ENCODE measurements around the gene TMEM123.

Gene TMEM123

GRCh38 chr11:102396708-102397563, 55.6 kb downstream of the TMEM123 start:
- no peak overlapping the region for H3K9ac ChIP-seq (ENCODE audit: low read depth, low read length)
- no peaks in the 10 kb centered on the region for H3K36me3 ChIP-seq (ENCODE audit: insufficient read depth, low read length)
- no peaks in the 10 kb centered on the region for H3K4me1 ChIP-seq (ENCODE audit: insufficient read depth, low read length)
- no peaks in the 10 kb centered on the region for H3K9me3 ChIP-seq (ENCODE audit: control insufficient read depth, insufficient read depth, low read length)

- no peaks in the 10 kb centered on the region for H3K36me3 ChIP-seq (ENCODE audit: insufficient read depth, low read length)
- no peak overlapping the region for H3K9ac ChIP-seq (ENCODE audit: low read depth, low read length)
- no peaks in the 10 kb centered on the region for H3K9me3 ChIP-seq (ENCODE audit: control insufficient read depth, insufficient read depth, low read length)
- no peaks in the 10 kb centered on the region for H3K4me1 ChIP-seq (ENCODE audit: insufficient read depth, low read length)
These were observed 56.7 kb downstream of the TMEM123 start for GRCh38 chr11:102395720-102396393.

- no peaks in the 10 kb centered on the region for H3K4me1 ChIP-seq (ENCODE audit: insufficient read depth, low read length)
- no peaks in the 10 kb centered on the region for H3K36me3 ChIP-seq (ENCODE audit: insufficient read depth, low read length)
- no peaks in the 10 kb centered on the region for H3K9me3 ChIP-seq (ENCODE audit: control insufficient read depth, insufficient read depth, low read length)
- no peak overlapping the region for H3K9ac ChIP-seq (ENCODE audit: low read depth, low read length)
These were observed 59.3 kb downstream of the TMEM123 start for GRCh38 chr11:102393272-102393730.

- Histone ChIP-seq H3K36me3 (ENCODE audit: insufficient read depth, low read length) (peaks cover 4% of the 10 kb centered on the region; the same call in 1 of the 2 replicates), H3K4me1 (ENCODE audit: insufficient read depth, low read length) (no peaks in the 10 kb centered on the region)
These were observed 60.9 kb downstream of the TMEM123 start for GRCh38 chr11:102391549-102392237.

GRCh38 chr11:102390667-102391465, 61.7 kb downstream of the TMEM123 start:
- H3K9me3 ChIP-seq (ENCODE audit: control insufficient read depth, insufficient read depth, low read length): no peaks in the 10 kb centered on the region
- H3K9ac ChIP-seq (ENCODE audit: low read depth, low read length): no peak overlapping the region
- peaks cover 4% of the 10 kb centered on the region; the same call in 1 of the 2 replicates for H3K36me3 ChIP-seq (ENCODE audit: insufficient read depth, low read length)
- H3K4me1 ChIP-seq (ENCODE audit: insufficient read depth, low read length): no peaks in the 10 kb centered on the region

More at GRCh38 chr11:102391549-102392237, 60.9 kb downstream of the TMEM123 start:
- no peaks in the 10 kb centered on the region for H3K9me3 ChIP-seq (ENCODE audit: control insufficient read depth, insufficient read depth, low read length)
- no peak overlapping the region for H3K9ac ChIP-seq (ENCODE audit: low read depth, low read length)

- H3K36me3 ChIP-seq (ENCODE audit: insufficient read depth, low read length): peaks cover 4% of the 10 kb centered on the region; the same call in 1 of the 2 replicates
These were observed 63.3 kb downstream of the TMEM123 start for GRCh38 chr11:102389253-102389652.

GRCh38 chr11:102387043-102387781, 65.4 kb downstream of the TMEM123 start:
- Histone ChIP-seq H3K36me3 (ENCODE audit: insufficient read depth, low read length) (peaks cover 4% of the 10 kb centered on the region; the same call in 1 of the 2 replicates), H3K9ac (ENCODE audit: low read depth, low read length) (no peak overlapping the region), H3K4me1 (ENCODE audit: insufficient read depth, low read length) (no peaks in the 10 kb centered on the region), H3K9me3 (ENCODE audit: control insufficient read depth, insufficient read depth, low read length) (no peaks in the 10 kb centered on the region)

More at GRCh38 chr11:102389253-102389652, 63.3 kb downstream of the TMEM123 start:
- no peak overlapping the region for H3K9ac ChIP-seq (ENCODE audit: low read depth, low read length)
- no peaks in the 10 kb centered on the region for H3K9me3 ChIP-seq (ENCODE audit: control insufficient read depth, insufficient read depth, low read length)
- no peaks in the 10 kb centered on the region for H3K4me1 ChIP-seq (ENCODE audit: insufficient read depth, low read length)

GRCh38 chr11:102386136-102386734, 66.3 kb downstream of the TMEM123 start:
- H3K9me3 ChIP-seq (ENCODE audit: control insufficient read depth, insufficient read depth, low read length): no peaks in the 10 kb centered on the region
- peaks cover 4% of the 10 kb centered on the region; the same call in 1 of the 2 replicates for H3K36me3 ChIP-seq (ENCODE audit: insufficient read depth, low read length)

GRCh38 chr11:102385085-102386007, 67.2 kb downstream of the TMEM123 start:
- H3K9ac ChIP-seq (ENCODE audit: low read depth, low read length): no peak overlapping the region
- no peaks in the 10 kb centered on the region for H3K4me1 ChIP-seq (ENCODE audit: insufficient read depth, low read length)
- H3K36me3 ChIP-seq (ENCODE audit: insufficient read depth, low read length): peaks cover 4% of the 10 kb centered on the region
- H3K9me3 ChIP-seq (ENCODE audit: control insufficient read depth, insufficient read depth, low read length): no peaks in the 10 kb centered on the region

More at GRCh38 chr11:102386136-102386734, 66.3 kb downstream of the TMEM123 start:
- no peaks in the 10 kb centered on the region for H3K4me1 ChIP-seq (ENCODE audit: insufficient read depth, low read length)
- H3K9ac ChIP-seq (ENCODE audit: low read depth, low read length): no peak overlapping the region

- no peaks in the 10 kb centered on the region for H3K9me3 ChIP-seq (ENCODE audit: control insufficient read depth, insufficient read depth, low read length)
- no peak overlapping the region for H3K9ac ChIP-seq (ENCODE audit: low read depth, low read length)
- H3K36me3 ChIP-seq (ENCODE audit: insufficient read depth, low read length): peaks cover 4% of the 10 kb centered on the region
- no peaks in the 10 kb centered on the region for H3K4me1 ChIP-seq (ENCODE audit: insufficient read depth, low read length)
These were observed 68.0 kb downstream of the TMEM123 start for GRCh38 chr11:102384419-102385079.

- Histone ChIP-seq H3K9ac (ENCODE audit: low read depth, low read length) (no peak overlapping the region), H3K9me3 (ENCODE audit: control insufficient read depth, insufficient read depth, low read length) (no peaks in the 10 kb centered on the region), H3K36me3 (ENCODE audit: insufficient read depth, low read length) (peaks cover 4% of the 10 kb centered on the region), H3K4me1 (ENCODE audit: insufficient read depth, low read length) (no peaks in the 10 kb centered on the region)
These were observed 68.7 kb downstream of the TMEM123 start for GRCh38 chr11:102383839-102384238.

GRCh38 chr11:102382384-102382783, 70.2 kb downstream of the TMEM123 start:
- no peaks in the 10 kb centered on the region for H3K9me3 ChIP-seq (ENCODE audit: control insufficient read depth, insufficient read depth, low read length)
- no peak overlapping the region for H3K9ac ChIP-seq (ENCODE audit: low read depth, low read length)
- H3K36me3 ChIP-seq (ENCODE audit: insufficient read depth, low read length): peaks cover 4% of the 10 kb centered on the region
- H3K4me1 ChIP-seq (ENCODE audit: insufficient read depth, low read length): no peaks in the 10 kb centered on the region
